Upper lobe of left lung (tissue), 6 donors: ENCODE data around the gene DAPK1. TPM values are rescaled to one million over a fixed set of nuclear protein-coding genes. Genes with fewer than 3 reads are reported as not detected.

Experiments used
- ATAC-seq, 2 donors: fragments of 200-7000 bp; cut with Tn5 transposase; one replicate each; pipeline ENCODE4 v1.9.1; 2022; ENCODE audit warnings: mild to moderate bottlenecking in 2 of 2, moderate library complexity in 2 of 2; ENCODE audit not compliant: low FRiP score in 2 of 2
- DNase-seq, 2 donors: peaks; one replicate each; pipeline ENCODE4 v3.0.0-alpha.2; 2019 to 2020
- H3K27ac ChIP-seq, 4 donors: fragments of 200-600 bp; sonication (generic); one replicate each; pipeline ENCODE4 v1.5.1; 2016 to 2019
- H3K27me3 ChIP-seq, 4 donors: fragments of 200-600 bp; sonication (generic); one replicate each; pipeline ENCODE4 v1.5.1; 2017 to 2019
- H3K36me3 ChIP-seq, 4 donors: fragments of 200-600 bp; sonication (generic); one replicate each; pipeline ENCODE4 v1.5.1; 2016 to 2019
- H3K4me1 ChIP-seq, 4 donors: fragments of 200-600 bp; sonication (generic); one replicate each; pipeline ENCODE4 v1.5.1; 2018 to 2019
- H3K4me3 ChIP-seq, 4 donors: fragments of 200-600 bp; sonication (generic); one replicate each; pipeline ENCODE4 v1.5.1; 2017 to 2019; ENCODE audit warnings: mild to moderate bottlenecking in 2 of 4, moderate library complexity in 1 of 4
- H3K9me3 ChIP-seq, 4 donors: fragments of 200-600 bp; sonication (generic); one replicate each; pipeline ENCODE4 v1.5.1; 2018 to 2019
- EP300 ChIP-seq, 4 donors: sonication (generic); formaldehyde crosslinking; IDR thresholded peaks; one replicate each; pipeline ENCODE4 v1.5.1; 2017; ENCODE audit warnings: antibody characterized with exemption in 4 of 4, control low read depth in 2 of 4
- POLR2A ChIP-seq, 4 donors: fragments of 450-650 bp; IDR thresholded peaks; one replicate each; pipeline ENCODE4 v1.5.1; 2016 to 2017; ENCODE audit warnings: antibody characterized with exemption in 4 of 4, mild to moderate bottlenecking in 2 of 4
- POLR2AphosphoS5 ChIP-seq, 2 donors: sonication (generic); formaldehyde crosslinking; IDR thresholded peaks; one replicate each; pipeline ENCODE4 v1.5.1; 2017; ENCODE audit warnings: antibody characterized with exemption in 2 of 2
- WGBS, 2 donors: methylation state at CpG; one replicate each; pipeline ENCODE4 v1.1.5; 2017 to 2018; 5-methylcytosine and 5-hydroxymethylcytosine counted together
- total RNA-seq, 6 donors: library from RNA; depleted of rRNA in 4 of 6; stranded (reverse); fragments of >200 nt in 4 of 6; gene quantifications; one replicate each; pipeline versions ENCODE4 v1.1.0 to v1.2.1, GENCODE V29; 2016 to 2021
- TF ChIP-seq, protein P1 (sequence below), 6 experiments: fragments of 450-650 bp in 4 of 6; fragments of 200-600 bp in 2 of 6; sonication (generic) in 2 of 6; IDR thresholded peaks; one replicate each; pipeline ENCODE4 v1.5.1; 2016 to 2019; ENCODE audit warnings: antibody characterized with exemption in 6 of 6
- donor health status: DM: no; HTN: no; CAD: no; lungs with moderate emphysema.
- donor health status: DM: no; HTN: yes; CAD: no; lungs with severe emphysema.

DAPK1 gene
- total RNA-seq, 6 donors from 2014 or later, result 125 to 334 (median 213) TPM

- ATAC-seq (no peak), DNase-seq (no peak)
- no peak overlapping the region for H3K4me3 ChIP-seq
- H3K9me3 ChIP-seq, result peaks cover 0 to 14% (median 3%) of the 10 kb centered on the region in 4 donors
- 76 to 83% methylated on average over 4 of the region's 4 CpGs for WGBS, 2 donors
- no peaks in the 10 kb centered on the region for H3K4me1 ChIP-seq
- no peak for TF ChIP-seq POLR2A (IDR thresholded peaks at IDR 0.05)
- TF ChIP-seq EP300 (IDR thresholded peaks at IDR 0.05), result no peak
- TF ChIP-seq POLR2AphosphoS5 (IDR thresholded peaks at IDR 0.05), result no peak
- TF ChIP-seq, protein P1, sequence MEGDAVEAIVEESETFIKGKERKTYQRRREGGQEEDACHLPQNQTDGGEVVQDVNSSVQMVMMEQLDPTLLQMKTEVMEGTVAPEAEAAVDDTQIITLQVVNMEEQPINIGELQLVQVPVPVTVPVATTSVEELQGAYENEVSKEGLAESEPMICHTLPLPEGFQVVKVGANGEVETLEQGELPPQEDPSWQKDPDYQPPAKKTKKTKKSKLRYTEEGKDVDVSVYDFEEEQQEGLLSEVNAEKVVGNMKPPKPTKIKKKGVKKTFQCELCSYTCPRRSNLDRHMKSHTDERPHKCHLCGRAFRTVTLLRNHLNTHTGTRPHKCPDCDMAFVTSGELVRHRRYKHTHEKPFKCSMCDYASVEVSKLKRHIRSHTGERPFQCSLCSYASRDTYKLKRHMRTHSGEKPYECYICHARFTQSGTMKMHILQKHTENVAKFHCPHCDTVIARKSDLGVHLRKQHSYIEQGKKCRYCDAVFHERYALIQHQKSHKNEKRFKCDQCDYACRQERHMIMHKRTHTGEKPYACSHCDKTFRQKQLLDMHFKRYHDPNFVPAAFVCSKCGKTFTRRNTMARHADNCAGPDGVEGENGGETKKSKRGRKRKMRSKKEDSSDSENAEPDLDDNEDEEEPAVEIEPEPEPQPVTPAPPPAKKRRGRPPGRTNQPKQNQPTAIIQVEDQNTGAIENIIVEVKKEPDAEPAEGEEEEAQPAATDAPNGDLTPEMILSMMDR (IDR thresholded peaks at IDR 0.05), result no peak
- H3K36me3 ChIP-seq, result peaks cover 7 to 20% (median 11%) of the 10 kb centered on the region in 4 donors
- no peaks in the 10 kb centered on the region for H3K27me3 ChIP-seq
- H3K27ac ChIP-seq, result no peak overlapping the region
Measured at GRCh38 chr9:87668722-87669121, 171.1 kb downstream of the DAPK1 start.

GRCh38 chr9:87670572-87671264 is 173.1 kb downstream of the DAPK1 start:
- H3K36me3 ChIP-seq, result peaks cover 4 to 12% (median 6%) of the 10 kb centered on the region in 4 donors
- no peak for DNase-seq
- no peak for TF ChIP-seq POLR2A (IDR thresholded peaks at IDR 0.05)
- TF ChIP-seq EP300 (IDR thresholded peaks at IDR 0.05), result no peak
- TF ChIP-seq, protein P1 (IDR thresholded peaks at IDR 0.05), result no peak

GRCh38 chr9:87671478-87671877 is 173.8 kb downstream of the DAPK1 start:
- ATAC-seq, result no peak
- H3K9me3 ChIP-seq, result peaks cover 0 to 9% (median 3%) of the 10 kb centered on the region in 4 donors
- no peaks in the 10 kb centered on the region for H3K27me3 ChIP-seq
- TF ChIP-seq, protein P1 (IDR thresholded peaks at IDR 0.05), result no peak
- TF ChIP-seq POLR2A (IDR thresholded peaks at IDR 0.05), result no peak
- no peak for TF ChIP-seq EP300 (IDR thresholded peaks at IDR 0.05)
- no peak for TF ChIP-seq POLR2AphosphoS5 (IDR thresholded peaks at IDR 0.05)
- peaks cover 0 to 12% (median 6%) of the 10 kb centered on the region in 4 donors for H3K36me3 ChIP-seq
- DNase-seq, result no peak
- peaks cover 0 to 11% (median 0%) of the 10 kb centered on the region in 4 donors for H3K4me1 ChIP-seq
- H3K4me3 ChIP-seq, result no peak overlapping the region
- H3K27ac ChIP-seq, result no peak overlapping the region
- WGBS, 2 donors, result 77 to 78% methylated on average over 6 of the region's 6 CpGs

More at GRCh38 chr9:87670572-87671264, 173.1 kb downstream of the DAPK1 start:
- no peak for ATAC-seq
- Histone ChIP-seq H3K27ac (no peak overlapping the region), H3K27me3 (no peaks in the 10 kb centered on the region), H3K4me3 (no peak overlapping the region), H3K4me1 (peaks cover 0 to 10% (median 0%) of the 10 kb centered on the region in 4 donors), H3K9me3 (peaks cover 0 to 14% (median 3%) of the 10 kb centered on the region in 4 donors)
- WGBS, 2 donors, result 89 to 91% methylated on average over 18 of the region's 18 CpGs

- H3K36me3 ChIP-seq, result peaks cover 0 to 12% (median 6%) of the 10 kb centered on the region in 4 donors
Measured at GRCh38 chr9:87671925-87672324, 174.3 kb downstream of the DAPK1 start.

More at GRCh38 chr9:87671925-87672324, 174.3 kb downstream of the DAPK1 start:
- WGBS, 2 donors, result 79 to 84% methylated on average over 9 of the region's 9 CpGs
- ATAC-seq (no peak), DNase-seq (no peak)
- Histone ChIP-seq H3K4me3 (no peak overlapping the region), H3K27ac (no peak overlapping the region), H3K4me1 (peaks cover 0 to 11% (median 0%) of the 10 kb centered on the region in 4 donors), H3K27me3 (no peaks in the 10 kb centered on the region), H3K9me3 (peaks cover 0 to 5% (median 2%) of the 10 kb centered on the region in 4 donors)
- TF ChIP-seq POLR2AphosphoS5 (IDR thresholded peaks at IDR 0.05) (no peak), POLR2A (IDR thresholded peaks at IDR 0.05) (no peak), EP300 (IDR thresholded peaks at IDR 0.05) (no peak)
- TF ChIP-seq, protein P1 (IDR thresholded peaks at IDR 0.05), result no peak
